ENCODE data around the gene PHETA1. TPM values are rescaled to one million over a fixed set of nuclear protein-coding genes. Genes with fewer than 3 reads are reported as not detected.

The PHETA1 gene
- total and polyA plus RNA-seq, 2 donors (not counting 1 experiment from before 2014, with no cell fraction given): 7.4 to 9.4 TPM

DNA sequence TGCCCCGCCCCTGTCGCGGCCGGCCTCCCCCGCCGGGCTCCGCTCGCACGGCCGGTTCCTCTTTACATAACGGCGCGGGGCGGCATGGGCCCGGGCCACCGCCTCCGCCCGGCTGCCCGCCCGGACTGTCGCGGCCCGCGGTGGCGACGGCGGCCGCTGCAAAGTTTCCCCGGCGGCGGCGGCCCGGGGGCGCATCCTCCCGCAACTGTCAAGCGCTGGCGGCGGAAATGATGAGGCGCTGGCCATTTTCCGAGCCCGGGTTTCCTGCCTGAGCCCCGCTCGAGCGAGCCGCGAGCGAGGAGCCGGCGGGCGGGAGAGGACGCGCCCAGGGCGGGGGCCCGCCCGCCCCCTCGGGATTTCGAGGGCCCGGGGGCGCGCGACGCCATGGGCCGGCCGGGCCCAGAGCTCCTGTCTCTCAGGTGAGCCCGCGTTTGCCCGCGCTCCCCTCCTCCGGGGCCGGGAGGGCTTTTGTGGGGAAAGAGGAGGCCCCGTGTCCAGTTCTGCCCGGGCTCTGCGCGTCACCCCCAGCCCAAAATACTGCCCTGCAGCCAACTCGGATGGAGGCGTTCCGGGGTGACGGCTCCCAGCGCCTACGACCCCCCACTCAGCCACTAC lies 37.1 kb upstream of the PHETA1 start, which contains the start of gene SH2B3:
SH2B3 (plus strand) TSS at position 65 of the 615 bp plus-strand sequence. CDS start 12,223 bp downstream, outside the sequence.
- peak within 1 kb of the TSS; percentile 56 for H2AFZ ChIP-seq (ENCODE audit: insufficient read depth, low read depth, low read length, poor library complexity, severe bottlenecking)
- peak within 1 kb of the TSS; percentile 95 for H3K4me2 ChIP-seq (replicated peaks; ENCODE audit: low read depth, low read length, poor library complexity, severe bottlenecking)
- peaks cover 65 to 73% of the 10 kb centered on the region in 2 donors for H3K4me1 ChIP-seq (ENCODE audit: control insufficient read depth in 2 of 2, insufficient read depth in 2 of 2, low read length in 2 of 2)
- peak within 1 kb of the TSS; percentile 97 for H3K9ac ChIP-seq (ENCODE audit: low read length)
- ATAC-seq (ENCODE audit: low read depth) (peak; percentile 4), DNase-seq (no peak)
- H3K27me3 ChIP-seq (replicated peaks in 1 of 4; ENCODE audit: control extremely low read depth in 1 of 4, control insufficient read depth in 3 of 4, insufficient read depth in 4 of 4, low read length in 3 of 4): no peaks in the 10 kb centered on the region
- intact Hi-C loops (cut with micrococcal nuclease): loop anchor here (1.0 to 5.0 kb wide), 5 partner anchors 29 to 356 kb away; partner anchors contain the start of gene PHETA1
- 1% methylated on average over 70 of the region's 80 CpGs for WGBS (ENCODE audit: insufficient coverage)
- H3K9me3 Mint-ChIP-seq (ENCODE audit: insufficient read depth): no peaks in the 10 kb centered on the region
- no peaks in the 10 kb centered on the region for H3K9me3 ChIP-seq (ENCODE audit: control extremely low read depth in 1 of 3, control insufficient read depth in 2 of 3, insufficient read depth in 1 of 3, low read length in 2 of 3)
- H3K4me3 Mint-ChIP-seq: peak within 1 kb of the TSS; percentile 89
- peak within 1 kb of the TSS; percentile 92 for H3K27ac Mint-ChIP-seq
- peak within 1 kb of the TSS; percentile 32 to 96 (median 91) for H3K4me3 ChIP-seq (ENCODE audit: control extremely low read depth in 1 of 5, extremely low read depth in 1 of 5, insufficient read depth in 1 of 5, low read depth in 2 of 5, low read length in 4 of 5)
- TF ChIP-seq, protein P1, sequence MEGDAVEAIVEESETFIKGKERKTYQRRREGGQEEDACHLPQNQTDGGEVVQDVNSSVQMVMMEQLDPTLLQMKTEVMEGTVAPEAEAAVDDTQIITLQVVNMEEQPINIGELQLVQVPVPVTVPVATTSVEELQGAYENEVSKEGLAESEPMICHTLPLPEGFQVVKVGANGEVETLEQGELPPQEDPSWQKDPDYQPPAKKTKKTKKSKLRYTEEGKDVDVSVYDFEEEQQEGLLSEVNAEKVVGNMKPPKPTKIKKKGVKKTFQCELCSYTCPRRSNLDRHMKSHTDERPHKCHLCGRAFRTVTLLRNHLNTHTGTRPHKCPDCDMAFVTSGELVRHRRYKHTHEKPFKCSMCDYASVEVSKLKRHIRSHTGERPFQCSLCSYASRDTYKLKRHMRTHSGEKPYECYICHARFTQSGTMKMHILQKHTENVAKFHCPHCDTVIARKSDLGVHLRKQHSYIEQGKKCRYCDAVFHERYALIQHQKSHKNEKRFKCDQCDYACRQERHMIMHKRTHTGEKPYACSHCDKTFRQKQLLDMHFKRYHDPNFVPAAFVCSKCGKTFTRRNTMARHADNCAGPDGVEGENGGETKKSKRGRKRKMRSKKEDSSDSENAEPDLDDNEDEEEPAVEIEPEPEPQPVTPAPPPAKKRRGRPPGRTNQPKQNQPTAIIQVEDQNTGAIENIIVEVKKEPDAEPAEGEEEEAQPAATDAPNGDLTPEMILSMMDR (IDR thresholded peaks at IDR 0.05): no peak
- no peak for TF ChIP-seq EZH2 (IDR thresholded peaks at IDR 0.05; ENCODE audit: borderline replicate concordance, insufficient read depth, low read depth, low read length, poor library complexity, severe bottlenecking)
- ChIA-PET CTCF (interaction anchor here (4.6 to 22.7 kb wide), 2 partner anchors 10 to 38 kb away, joined by 35 to 1472 read pairs; no protein-coding TSS in a partner anchor), POLR2A (no interaction called here)
- no peaks in the 10 kb centered on the region for H3K27me3 Mint-ChIP-seq
- H4K20me1 ChIP-seq (ENCODE audit: control insufficient read depth, insufficient read depth, low read length, poor library complexity, severe bottlenecking): peaks cover 47% of the 10 kb centered on the region
- H3K79me2 ChIP-seq (ENCODE audit: control insufficient read depth, insufficient read depth, low read length): peaks cover 51% of the 10 kb centered on the region
- peaks cover 63% of the 10 kb centered on the region for H3K4me1 Mint-ChIP-seq
- no peaks in the 10 kb centered on the region for H3K36me3 ChIP-seq (replicated peaks in 1 of 2; ENCODE audit: control extremely low read depth in 1 of 2, control insufficient read depth in 1 of 2, extremely low read depth in 1 of 2, insufficient read depth in 2 of 2, low read length in 1 of 2)
- H3K27ac ChIP-seq (ENCODE audit: low read length in 2 of 2): peak within 1 kb of the TSS; percentile 86 to 97
